ENCODE results near the gene TNNT3.
A peak's percentile ranks its signal among the peaks of the same experiment; 100 is the strongest.

The TNNT3 gene

DNA sequence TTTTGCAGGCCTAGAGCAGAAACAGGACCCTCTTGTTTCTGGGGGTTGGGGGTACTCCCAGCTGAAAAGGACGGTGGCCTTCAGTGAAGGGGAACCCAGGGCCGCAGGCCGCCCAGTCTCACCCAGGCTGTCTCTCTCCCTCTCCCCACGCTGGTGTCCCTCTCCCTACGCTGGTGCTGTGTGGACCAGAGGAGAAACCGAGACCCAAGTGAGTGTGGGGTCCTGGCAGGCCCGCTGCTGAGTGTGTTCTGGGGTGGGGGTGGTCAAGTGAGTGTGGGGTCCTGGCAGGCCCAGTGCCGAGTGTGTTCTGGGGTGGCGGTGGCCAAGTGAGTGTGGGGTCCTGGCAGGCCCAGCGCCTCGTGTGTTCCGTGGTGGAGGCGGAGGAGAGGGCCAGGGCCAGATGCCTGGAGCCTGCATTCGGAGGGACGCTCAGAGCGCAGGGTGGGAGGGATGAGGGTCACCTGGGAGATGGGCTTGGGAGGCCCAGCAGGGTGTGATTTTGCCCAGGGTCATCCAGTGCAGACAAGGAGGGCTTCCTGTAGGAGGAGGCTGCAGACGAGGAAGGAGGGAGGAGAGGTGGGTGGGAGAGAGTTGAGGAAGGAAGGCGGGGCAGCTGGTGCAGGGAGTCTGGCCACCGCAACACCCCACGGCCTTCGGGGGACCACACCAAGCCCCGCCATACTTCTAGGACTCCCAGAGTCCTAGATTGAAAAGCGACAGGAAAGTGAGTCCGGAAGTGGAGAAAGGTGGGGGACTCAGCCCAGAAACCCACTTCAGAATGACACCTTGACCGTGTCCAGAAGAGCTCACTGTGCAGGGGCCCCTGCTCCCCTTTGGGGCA lies 10.3 kb downstream of the TNNT3 start:
- intact Hi-C loops (cut with DNase I) = no loop called here
- DNase-seq = peak in 4 of 10 donors; percentile 14 to 73 (median 46)

GRCh38 chr11:1930462-1930830 lies 10.9 kb downstream of the TNNT3 start:
- intact Hi-C loops (cut with DNase I) = no loop called here
- peak in 2 of 10 donors; percentile 15 to 41 for DNase-seq

- intact Hi-C loops (cut with DNase I) = no loop called here
- DNase-seq = peak in 3 of 10 donors; percentile 19 to 79 (median 58)
These were observed 12.0 kb downstream of the TNNT3 start for GRCh38 chr11:1931341-1932104.

DNA sequence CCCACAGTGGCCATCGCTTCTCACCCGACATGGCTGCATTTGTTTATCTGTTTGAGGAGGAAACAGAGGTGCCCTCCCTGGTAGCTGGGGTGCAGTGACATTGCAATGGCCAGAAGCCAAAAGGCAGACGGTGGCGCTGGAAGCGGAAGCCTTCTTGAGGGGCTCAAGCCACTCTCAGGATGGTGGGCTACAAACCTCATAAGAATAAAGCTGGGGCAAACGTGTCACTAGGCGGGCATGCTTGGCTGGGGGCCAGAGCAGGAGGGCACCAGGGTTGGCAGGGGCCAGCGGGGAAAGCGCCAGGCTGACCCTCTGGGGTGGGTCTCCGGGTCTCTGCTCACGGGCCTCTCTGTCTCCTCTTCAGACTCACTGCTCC lies 12.6 kb downstream of the TNNT3 start:
- intact Hi-C loops (cut with DNase I) = no loop called here
- DNase-seq = peak in 4 of 10 donors; percentile 9 to 83 (median 65)

DNA sequence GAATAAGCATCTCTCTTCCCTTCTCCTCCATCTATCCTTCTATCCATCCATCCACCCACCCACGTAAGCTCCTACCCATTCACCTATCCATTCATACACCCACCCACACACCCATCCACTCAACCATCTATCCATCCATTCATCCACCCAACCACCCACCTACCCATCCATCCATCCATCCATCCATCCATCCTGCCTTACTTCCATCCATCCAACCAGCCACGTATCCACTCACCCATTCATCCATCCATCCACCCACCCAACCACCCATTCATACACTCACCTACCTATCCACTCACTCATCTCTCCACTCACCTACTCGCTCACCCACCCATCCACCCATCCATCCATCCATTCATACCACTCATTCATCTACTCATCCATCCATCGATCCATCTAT lies 13.2 kb downstream of the TNNT3 start:
- no peak for DNase-seq
- intact Hi-C loops (cut with DNase I) = no loop called here

DNA sequence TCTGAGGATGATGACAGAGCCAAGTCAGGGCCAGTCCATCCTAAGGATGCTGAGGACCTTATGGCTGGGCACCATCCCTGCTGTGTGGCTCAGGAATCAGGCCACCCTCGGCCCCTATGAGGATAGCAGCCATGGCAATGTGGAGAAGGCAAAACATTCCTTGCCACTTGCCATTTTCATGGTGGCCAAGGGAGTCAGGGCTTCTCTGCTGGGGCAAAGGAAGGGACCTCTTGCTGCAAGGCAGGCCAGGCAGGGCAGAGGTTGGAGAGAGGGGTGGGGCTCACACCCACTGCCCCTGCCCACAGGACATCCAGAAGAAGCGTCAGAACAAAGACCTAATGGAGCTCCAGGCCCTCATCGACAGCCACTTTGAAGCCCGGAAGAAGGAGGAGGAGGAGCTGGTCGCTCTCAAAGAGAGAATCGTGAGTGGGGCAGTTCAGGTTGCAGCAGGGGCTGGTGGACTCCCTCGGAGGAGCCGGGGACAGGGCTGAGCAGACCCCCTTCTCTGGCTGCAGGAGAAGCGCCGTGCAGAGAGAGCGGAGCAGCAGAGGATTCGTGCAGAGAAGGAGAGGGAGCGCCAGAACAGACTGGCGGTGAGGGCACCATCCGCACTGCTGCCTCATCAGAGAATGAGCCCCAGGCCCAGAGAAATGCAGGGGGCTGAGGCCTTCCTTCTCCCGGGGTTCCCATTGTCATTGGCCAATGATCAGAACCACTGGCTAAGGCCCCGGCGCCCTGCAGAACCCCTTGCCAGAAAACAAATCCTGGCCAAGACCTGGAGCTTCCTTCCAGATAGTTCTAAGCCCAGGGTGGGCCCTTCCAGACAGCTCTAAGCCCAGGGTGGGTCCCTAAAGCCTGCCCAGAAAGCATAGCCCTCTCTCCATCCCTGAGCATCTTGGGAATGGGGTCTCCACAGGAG lies 14.2 kb downstream of the TNNT3 start:
- peak in 4 of 10 donors; percentile 13 to 60 (median 54) for DNase-seq
- intact Hi-C loops (cut with DNase I) = no loop called here

GRCh38 chr11:1934335-1935155 lies 15.0 kb downstream of the TNNT3 start:
- intact Hi-C loops (cut with DNase I) = no loop called here
- peak in 4 of 10 donors; percentile 9 to 72 (median 67) for DNase-seq

- DNase-seq = peak in 4 of 10 donors; percentile 22 to 76 (median 71)
- intact Hi-C loops (cut with DNase I) = no loop called here
These were observed 15.9 kb downstream of the TNNT3 start for GRCh38 chr11:1935156-1936071.

GRCh38 chr11:1936072-1936780 lies 16.7 kb downstream of the TNNT3 start:
- peak in 4 of 10 donors; percentile 1 to 66 (median 38) for DNase-seq

DNA sequence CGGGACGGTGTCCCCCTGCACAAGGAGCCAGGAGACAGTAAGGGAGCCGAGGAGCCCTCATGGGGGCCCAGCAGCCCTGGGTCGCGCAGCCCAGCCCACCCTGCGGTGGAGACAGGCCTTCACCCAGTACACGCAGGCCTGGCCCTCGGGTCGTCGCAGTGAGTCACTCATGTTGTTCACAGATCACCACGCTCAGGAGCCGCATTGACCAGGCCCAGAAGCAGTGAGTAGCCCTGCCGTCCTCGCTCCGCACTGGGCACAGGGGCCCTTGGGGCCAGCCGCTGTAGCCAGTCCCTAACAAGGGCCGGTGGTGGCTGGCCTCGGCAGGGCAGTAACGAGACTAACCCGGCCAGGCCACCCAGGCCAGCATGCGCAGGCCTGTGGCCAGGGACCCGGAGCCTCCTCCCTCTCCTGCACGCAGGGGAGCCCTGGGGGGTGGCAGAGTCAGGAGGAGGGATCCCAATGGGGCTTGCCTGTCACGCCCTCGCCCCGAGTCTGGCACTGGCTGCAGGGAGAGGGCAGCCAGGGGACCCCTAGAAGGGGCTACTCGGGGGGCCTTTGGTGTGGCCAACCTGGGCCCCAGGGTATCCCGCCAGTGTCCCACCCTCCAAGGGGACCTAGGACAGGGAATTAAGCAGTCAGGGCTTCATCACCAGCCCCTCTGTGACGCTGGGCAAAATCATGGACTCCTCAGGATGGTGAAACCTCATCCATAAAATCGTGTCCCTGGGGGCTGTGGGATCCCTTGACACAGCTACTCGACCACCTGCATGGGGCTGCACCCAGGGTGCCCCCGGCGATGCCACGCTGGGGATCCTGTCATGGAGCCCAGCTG lies 17.5 kb downstream of the TNNT3 start:
- peak in 5 of 10 donors; percentile 5 to 72 (median 64) for DNase-seq
- intact Hi-C loops (cut with DNase I) = no loop called here

More at GRCh38 chr11:1936072-1936780, 16.7 kb downstream of the TNNT3 start:
- intact Hi-C loops (cut with DNase I) = no loop called here

DNA sequence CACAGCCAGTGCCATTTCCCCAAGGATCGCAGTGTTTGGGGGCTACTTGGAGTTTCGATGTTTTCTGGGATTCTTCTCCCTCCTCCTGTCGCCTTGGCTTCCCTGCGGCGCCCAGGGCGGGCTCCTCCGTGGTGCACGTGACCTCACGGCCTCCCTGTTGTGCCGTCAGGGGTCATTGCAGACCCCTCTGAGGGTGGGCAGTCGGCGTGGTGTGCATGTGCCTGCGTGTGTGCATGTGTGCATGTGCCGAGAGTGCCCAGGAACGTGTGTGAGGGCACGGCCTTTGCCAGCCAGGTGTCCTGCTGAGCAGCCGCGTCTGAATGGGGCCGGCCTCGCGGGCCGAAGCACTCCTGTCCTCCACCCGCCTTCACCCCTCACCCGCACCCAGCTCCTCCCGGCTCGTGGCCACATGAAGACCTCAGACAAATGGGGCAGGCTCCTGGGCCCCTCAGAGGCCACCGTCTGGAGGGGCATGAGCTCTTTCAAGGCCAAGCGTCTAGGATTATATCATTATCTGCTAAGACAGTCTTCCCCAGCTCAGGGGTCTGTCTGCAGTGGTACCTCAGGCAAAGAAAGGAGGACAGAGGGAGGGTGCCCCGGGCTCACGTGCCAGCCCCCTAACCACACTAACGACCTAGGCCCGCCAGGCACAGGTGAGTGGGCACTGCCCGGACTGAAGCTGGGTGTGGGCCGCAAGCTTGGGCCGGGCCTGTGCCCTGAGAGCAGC lies 18.3 kb downstream of the TNNT3 start:
- DNase-seq = peak in 4 of 10 donors; percentile 12 to 82 (median 59)
- intact Hi-C loops (cut with DNase I) = loop anchor here (1.0 kb wide), 1 partner anchor 26 kb away; no protein-coding TSS in a partner anchor

GRCh38 chr11:1938343-1939005 lies 19.0 kb downstream of the TNNT3 start:
- intact Hi-C loops (cut with DNase I) = loop anchor here (1.0 kb wide), 1 partner anchor 27 kb away; no protein-coding TSS in a partner anchor
- peak in 6 of 10 donors; percentile 3 to 82 (median 37) for DNase-seq

- intact Hi-C loops (cut with DNase I) = no loop called here
These were observed 19.6 kb downstream of the TNNT3 start for GRCh38 chr11:1939006-1939625.

GRCh38 chr11:1939788-1940187 lies 20.3 kb downstream of the TNNT3 start:
- intact Hi-C loops (cut with DNase I) = loop anchor here (5.0 kb wide), 2 partner anchors 42 to 242 kb away; partner anchors contain the start of gene KRTAP5-6
- DNase-seq = peak in 6 of 10 donors; percentile 1 to 60 (median 28)

More at GRCh38 chr11:1939006-1939625, 19.6 kb downstream of the TNNT3 start:
- DNase-seq = peak in 6 of 10 donors; percentile 0 to 68 (median 22)
